Measurements from ENCODE around the gene FRS3.

Gene FRS3

GRCh38 chr6:41748102-41748477 lies 31.6 kb downstream of the FRS3 start:
- Histone ChIP-seq H3K4me1 (ENCODE audit: low read depth, poor library complexity, severe bottlenecking) (no peaks in the 10 kb centered on the region), H3K27me3 (ENCODE audit: insufficient read depth, low read depth) (no peaks in the 10 kb centered on the region), H3K27ac (no peak overlapping the region), H3K4me2 (no peak overlapping the region), H3K4me3 (IDR thresholded peaks at IDR 0.05; ENCODE audit: insufficient read depth, low read depth, low read length) (no peak overlapping the region), H2AFZ (ENCODE audit: low read depth) (no peak overlapping the region), H3K79me2 (ENCODE audit: insufficient read depth, low read depth) (no peaks in the 10 kb centered on the region), H3K36me3 (ENCODE audit: insufficient read depth) (no peaks in the 10 kb centered on the region), H4K20me1 (ENCODE audit: insufficient read depth) (no peaks in the 10 kb centered on the region), H3K9ac (no peak overlapping the region)
- TF ChIP-seq CTCF (conservative IDR thresholded peaks at IDR 0.05; ENCODE audit: low read depth, low read length) = no peak

DNA sequence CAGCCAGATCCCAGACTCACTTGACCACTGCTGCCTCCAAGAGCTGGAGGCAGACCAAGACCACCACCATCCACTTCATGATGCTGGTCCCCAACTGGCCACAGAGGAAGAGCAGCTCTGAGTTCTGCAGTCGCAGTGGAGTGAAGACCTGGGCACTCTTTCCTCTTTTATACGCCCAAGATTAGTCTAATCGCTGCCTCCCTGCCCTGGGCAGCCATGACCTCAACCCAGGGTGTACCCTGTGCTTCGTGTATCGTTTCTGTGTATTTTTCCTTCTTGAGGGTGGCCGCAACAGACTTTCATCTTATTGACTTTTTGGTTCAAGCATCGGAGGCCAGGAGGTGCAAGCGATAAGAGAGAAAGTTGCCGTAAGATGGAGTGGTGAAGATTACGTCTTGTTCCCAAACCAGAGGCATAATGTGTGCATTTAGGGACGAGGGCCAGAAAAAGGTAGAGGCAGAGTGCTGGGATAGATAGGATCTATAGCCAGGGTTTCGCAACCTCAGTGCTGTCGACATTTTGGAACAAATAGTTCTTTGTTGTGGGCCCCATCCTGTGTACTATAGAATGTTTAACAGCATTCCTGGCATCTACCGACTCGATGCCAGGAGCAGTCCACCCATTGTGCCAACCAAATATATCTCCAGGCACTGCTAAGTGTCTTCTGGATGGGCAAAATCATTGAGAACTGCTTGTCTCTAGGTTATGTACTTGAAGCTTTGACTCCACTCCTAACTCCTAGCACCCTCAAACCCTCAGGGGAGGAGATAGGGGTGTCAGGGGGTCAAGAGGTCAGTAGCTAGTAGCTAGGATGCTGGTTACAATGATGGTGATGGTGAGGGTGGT lies 32.2 kb downstream of the FRS3 start, which contains the start of gene PGC:
TSS of gene PGC (minus strand) at position 142 of the 846 bp plus-strand sequence. CDS start at position 79, 63 bp downstream.
- Histone ChIP-seq H2AFZ (ENCODE audit: low read depth) (no peak within 1 kb of the TSS), H3K36me3 (ENCODE audit: insufficient read depth) (no peaks in the 10 kb centered on the region), H3K4me3 (IDR thresholded peaks at IDR 0.05; ENCODE audit: insufficient read depth, low read depth, low read length) (no peak within 1 kb of the TSS), H3K27me3 (ENCODE audit: insufficient read depth, low read depth) (no peaks in the 10 kb centered on the region), H3K79me2 (ENCODE audit: insufficient read depth, low read depth) (no peaks in the 10 kb centered on the region), H3K4me1 (ENCODE audit: low read depth, poor library complexity, severe bottlenecking) (no peaks in the 10 kb centered on the region), H3K27ac (no peak within 1 kb of the TSS), H3K4me2 (no peak within 1 kb of the TSS), H3K9ac (no peak within 1 kb of the TSS), H4K20me1 (ENCODE audit: insufficient read depth) (no peaks in the 10 kb centered on the region)
- TF ChIP-seq CTCF (conservative IDR thresholded peaks at IDR 0.05; ENCODE audit: low read depth, low read length) = no peak

- Histone ChIP-seq H3K79me2 (ENCODE audit: insufficient read depth, low read depth) (no peaks in the 10 kb centered on the region), H4K20me1 (ENCODE audit: insufficient read depth) (no peaks in the 10 kb centered on the region), H3K36me3 (ENCODE audit: insufficient read depth) (no peaks in the 10 kb centered on the region), H3K4me2 (no peak overlapping the region), H3K4me1 (ENCODE audit: low read depth, poor library complexity, severe bottlenecking) (no peaks in the 10 kb centered on the region), H3K9ac (no peak overlapping the region), H3K27me3 (ENCODE audit: insufficient read depth, low read depth) (no peaks in the 10 kb centered on the region), H3K4me3 (IDR thresholded peaks at IDR 0.05; ENCODE audit: insufficient read depth, low read depth, low read length) (no peak overlapping the region), H3K27ac (no peak overlapping the region), H2AFZ (ENCODE audit: low read depth) (no peak overlapping the region)
- no peak for TF ChIP-seq CTCF (conservative IDR thresholded peaks at IDR 0.05; ENCODE audit: low read depth, low read length)
These were observed 33.6 kb downstream of the FRS3 start for GRCh38 chr6:41746107-41746506.

DNA sequence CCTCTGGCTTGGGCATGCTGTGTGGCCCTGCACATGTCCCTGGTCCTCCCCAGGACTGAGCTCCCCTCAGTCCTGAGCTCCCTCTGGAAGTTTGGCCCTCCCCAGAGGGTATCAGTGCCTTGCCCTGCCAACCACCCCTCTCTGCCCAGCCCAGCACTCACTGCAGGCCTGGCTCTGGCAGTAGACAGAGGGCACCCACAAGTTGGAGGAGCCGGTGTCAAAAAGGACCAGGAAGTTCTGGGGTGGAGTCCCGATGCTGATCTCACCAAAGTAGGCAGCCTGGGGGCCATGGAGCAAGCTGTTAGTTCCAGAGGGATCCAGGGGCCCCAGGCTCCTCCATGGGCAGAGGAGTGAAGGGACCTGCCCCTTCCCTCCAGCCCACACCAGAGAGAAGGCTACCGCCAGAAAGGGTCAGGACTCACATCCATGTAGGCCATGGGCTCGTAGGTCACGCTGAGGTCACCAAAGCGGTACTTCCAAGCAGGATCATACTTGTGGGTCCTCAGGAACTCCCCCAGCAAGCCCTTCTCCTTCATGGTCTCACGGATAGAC lies 35.4 kb downstream of the FRS3 start:
- no peak overlapping the region for H3K4me3 ChIP-seq (IDR thresholded peaks at IDR 0.05; ENCODE audit: insufficient read depth, low read depth, low read length)
- H3K4me1 ChIP-seq (ENCODE audit: low read depth, poor library complexity, severe bottlenecking) = no peaks in the 10 kb centered on the region
- H3K4me2 ChIP-seq = no peak overlapping the region
- H3K79me2 ChIP-seq (ENCODE audit: insufficient read depth, low read depth) = no peaks in the 10 kb centered on the region
- H3K36me3 ChIP-seq (ENCODE audit: insufficient read depth) = no peaks in the 10 kb centered on the region
- TF ChIP-seq CTCF (conservative IDR thresholded peaks at IDR 0.05; ENCODE audit: low read depth, low read length) = no peak
- no peak overlapping the region for H2AFZ ChIP-seq (ENCODE audit: low read depth)
- H3K9ac ChIP-seq = no peak overlapping the region
- no peak overlapping the region for H3K27ac ChIP-seq
- no peaks in the 10 kb centered on the region for H4K20me1 ChIP-seq (ENCODE audit: insufficient read depth)
- H3K27me3 ChIP-seq (ENCODE audit: insufficient read depth, low read depth) = no peaks in the 10 kb centered on the region

Measured in KMS-11 (cell line).